NB4 (cell line): ENCODE results near the gene RSPH1.
A peak's percentile ranks its signal among the peaks of the same experiment; 100 is the strongest.

ENCODE experiments used
- DNase-seq: peaks from one replicate; pipeline ENCODE4 v3.0.0; 2010; ENCODE audit warnings: low read depth
- H3K4me3 ChIP-seq: one replicate; pipeline ENCODE4 v1.5.1; 2011; ENCODE audit warnings: mild to moderate bottlenecking, low read depth, low read length, moderate library complexity
- MYC ChIP-seq: IDR thresholded peaks from 2 replicates; pipeline ENCODE4 v1.6.1; 2011; ENCODE audit warnings: low read depth, low read length
- POLR2A ChIP-seq: IDR thresholded peaks from 2 replicates; pipeline ENCODE4 v1.6.1; 2011; ENCODE audit warnings: mild to moderate bottlenecking; ENCODE audit not compliant: insufficient read length; ENCODE audit errors: extremely low read depth
- TF ChIP-seq, protein P1 (sequence below): IDR thresholded peaks from one replicate; pipeline ENCODE4 v1.5.1; 2012; ENCODE audit warnings: low read depth, low read length
- TF ChIP-seq, protein P2 (sequence below): IDR thresholded peaks from 2 replicates; pipeline ENCODE4 v1.6.1; 2011; ENCODE audit warnings: low read depth, low read length

RSPH1 gene

DNA sequence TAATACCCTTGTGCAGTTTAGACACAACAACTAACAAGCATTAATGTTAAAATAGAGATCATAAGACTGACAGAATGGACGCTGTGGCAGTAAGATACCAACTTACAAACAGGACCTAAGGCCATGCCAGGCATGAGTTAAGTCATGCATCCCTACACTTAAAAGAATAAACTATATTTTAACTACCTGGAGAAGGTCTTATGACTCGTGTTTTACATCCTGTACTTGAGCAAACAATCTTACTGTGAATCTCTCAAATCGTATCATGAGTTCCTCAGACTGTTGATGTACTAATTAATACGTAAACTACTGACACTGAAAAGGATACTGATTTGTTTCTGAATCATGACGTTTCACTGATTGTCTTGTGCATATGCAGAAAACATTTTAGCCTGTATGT, 2.0 kb upstream of the RSPH1 start:
- H3K4me3 ChIP-seq, result no peak overlapping the region
- TF ChIP-seq POLR2A, result no peak
- no peak for TF ChIP-seq MYC
- TF ChIP-seq, protein P1, sequence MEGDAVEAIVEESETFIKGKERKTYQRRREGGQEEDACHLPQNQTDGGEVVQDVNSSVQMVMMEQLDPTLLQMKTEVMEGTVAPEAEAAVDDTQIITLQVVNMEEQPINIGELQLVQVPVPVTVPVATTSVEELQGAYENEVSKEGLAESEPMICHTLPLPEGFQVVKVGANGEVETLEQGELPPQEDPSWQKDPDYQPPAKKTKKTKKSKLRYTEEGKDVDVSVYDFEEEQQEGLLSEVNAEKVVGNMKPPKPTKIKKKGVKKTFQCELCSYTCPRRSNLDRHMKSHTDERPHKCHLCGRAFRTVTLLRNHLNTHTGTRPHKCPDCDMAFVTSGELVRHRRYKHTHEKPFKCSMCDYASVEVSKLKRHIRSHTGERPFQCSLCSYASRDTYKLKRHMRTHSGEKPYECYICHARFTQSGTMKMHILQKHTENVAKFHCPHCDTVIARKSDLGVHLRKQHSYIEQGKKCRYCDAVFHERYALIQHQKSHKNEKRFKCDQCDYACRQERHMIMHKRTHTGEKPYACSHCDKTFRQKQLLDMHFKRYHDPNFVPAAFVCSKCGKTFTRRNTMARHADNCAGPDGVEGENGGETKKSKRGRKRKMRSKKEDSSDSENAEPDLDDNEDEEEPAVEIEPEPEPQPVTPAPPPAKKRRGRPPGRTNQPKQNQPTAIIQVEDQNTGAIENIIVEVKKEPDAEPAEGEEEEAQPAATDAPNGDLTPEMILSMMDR, result no peak
- TF ChIP-seq, protein P2, sequence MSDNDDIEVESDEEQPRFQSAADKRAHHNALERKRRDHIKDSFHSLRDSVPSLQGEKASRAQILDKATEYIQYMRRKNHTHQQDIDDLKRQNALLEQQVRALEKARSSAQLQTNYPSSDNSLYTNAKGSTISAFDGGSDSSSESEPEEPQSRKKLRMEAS, result no peak
- DNase-seq, result no peak

DNA sequence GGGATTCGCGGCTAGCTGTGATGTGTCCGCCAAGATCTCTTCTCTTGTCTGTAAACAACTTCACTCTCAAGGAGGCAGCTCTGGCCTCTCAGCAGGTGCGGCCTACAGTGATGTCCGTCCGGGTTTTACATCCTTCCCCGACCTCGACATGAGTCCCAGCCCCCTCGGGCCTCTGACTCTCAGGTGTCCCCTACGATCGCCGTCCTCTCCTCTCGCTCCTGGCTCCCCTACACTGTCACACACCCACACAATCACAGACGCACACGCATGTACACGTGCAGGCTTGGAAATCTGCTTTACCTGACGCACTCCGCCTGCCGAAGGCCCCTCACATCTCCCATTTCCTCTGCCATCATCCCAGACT, 797 bp upstream of the RSPH1 start:
- no peak for DNase-seq
- H3K4me3 ChIP-seq, result peak overlapping the region; percentile 60
- TF ChIP-seq, protein P1, result no peak
- TF ChIP-seq, protein P2, result no peak
- TF ChIP-seq POLR2A (no peak), MYC (no peak)

DNA sequence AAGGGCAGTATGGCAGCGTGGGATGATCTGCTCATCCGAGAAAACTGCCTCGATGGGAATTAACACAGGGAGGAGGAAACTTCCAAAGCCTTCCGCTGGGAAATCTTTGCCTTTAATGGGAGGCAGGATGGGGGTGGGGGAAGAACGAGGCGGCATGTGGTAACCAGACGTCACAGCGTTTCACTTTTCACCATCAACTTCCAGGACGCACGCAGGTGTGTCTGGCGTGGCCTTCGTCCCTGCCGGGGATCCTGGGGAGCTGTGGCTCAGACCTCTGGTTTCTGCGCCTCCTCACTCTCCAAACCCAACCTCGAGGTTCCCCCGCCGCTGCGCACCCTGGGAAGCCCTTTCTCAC, 282 bp downstream of the RSPH1 start:
- TF ChIP-seq MYC, result no peak
- TF ChIP-seq POLR2A, result no peak
- TF ChIP-seq, protein P1, result no peak
- TF ChIP-seq, protein P2, result no peak
- peak overlapping the region; percentile 54 for H3K4me3 ChIP-seq
- no peak for DNase-seq

DNA sequence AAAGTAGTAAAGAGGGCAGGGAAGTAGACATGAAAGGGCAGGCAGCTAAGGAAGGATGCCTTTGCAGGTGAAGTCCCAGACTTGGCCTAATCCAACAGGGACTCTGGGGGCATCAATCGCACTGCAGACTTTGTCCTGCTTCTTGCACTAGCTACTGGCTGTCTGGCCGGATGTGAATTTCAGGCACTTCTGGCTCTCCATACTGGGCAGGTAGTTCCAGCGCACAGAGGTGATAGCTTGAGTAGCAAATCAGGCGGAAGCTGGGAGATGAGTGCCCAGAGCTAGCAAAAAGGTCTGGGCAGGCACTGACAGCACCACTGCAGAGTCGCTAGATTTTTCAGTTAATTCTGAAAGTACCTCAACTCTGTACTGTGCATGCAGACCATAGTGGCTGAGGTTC, 997 bp downstream of the RSPH1 start:
- TF ChIP-seq, protein P1, result no peak
- TF ChIP-seq, protein P2, result no peak
- TF ChIP-seq POLR2A (no peak), MYC (no peak)
- H3K4me3 ChIP-seq, result no peak overlapping the region
- no peak for DNase-seq

DNA sequence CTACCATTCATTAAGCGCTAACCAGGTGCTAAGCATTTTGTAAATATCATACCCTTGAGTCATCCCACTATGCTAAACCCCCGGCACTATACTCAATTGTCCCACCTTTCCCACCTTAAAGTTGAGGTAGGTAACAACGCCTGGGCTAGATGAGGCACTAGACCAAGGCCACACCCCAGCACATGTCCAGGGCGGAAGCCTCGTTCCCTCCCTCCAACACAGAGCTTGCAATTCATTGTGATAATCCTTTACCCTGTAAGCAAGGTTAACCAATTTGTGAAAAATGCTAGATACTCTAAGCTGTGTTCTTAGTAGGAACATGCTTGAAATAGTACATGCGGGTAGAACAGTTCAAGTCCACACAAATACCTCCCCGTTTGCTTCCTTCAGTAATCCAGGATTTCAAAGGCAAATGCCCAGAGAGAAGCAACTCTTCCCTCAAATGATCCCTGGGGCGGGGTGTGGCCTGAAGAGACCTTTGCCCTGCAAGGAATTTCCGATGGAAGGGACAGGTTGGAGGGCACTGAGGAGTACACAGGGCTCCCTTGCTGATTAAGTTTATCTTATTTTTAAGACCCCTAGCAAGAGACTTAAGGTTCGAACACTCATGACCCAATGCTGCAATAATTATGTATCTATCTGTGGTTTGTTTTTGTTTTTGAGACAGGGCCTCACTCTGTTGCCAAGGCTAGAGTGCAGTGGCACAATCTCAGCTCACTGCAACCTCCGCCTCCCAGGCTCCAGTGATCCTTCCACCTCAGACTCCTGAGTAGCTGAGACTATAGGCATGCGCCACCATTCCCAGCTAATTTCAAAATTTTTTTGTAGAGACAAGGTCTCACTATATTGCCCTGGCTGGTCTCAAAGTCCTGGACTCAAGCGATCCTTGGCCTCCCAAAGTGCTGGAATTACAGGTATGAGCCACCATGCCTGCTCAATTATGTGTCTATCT, 2.6 kb downstream of the RSPH1 start:
- no peak overlapping the region for H3K4me3 ChIP-seq
- no peak for DNase-seq
- TF ChIP-seq POLR2A (no peak), MYC (no peak)
- TF ChIP-seq, protein P2, result no peak
- TF ChIP-seq, protein P1, result no peak
